ENCODE data around the gene HOXA3.
A peak's percentile ranks its signal among the peaks of the same experiment; 100 is the strongest.

Gene HOXA3

DNA sequence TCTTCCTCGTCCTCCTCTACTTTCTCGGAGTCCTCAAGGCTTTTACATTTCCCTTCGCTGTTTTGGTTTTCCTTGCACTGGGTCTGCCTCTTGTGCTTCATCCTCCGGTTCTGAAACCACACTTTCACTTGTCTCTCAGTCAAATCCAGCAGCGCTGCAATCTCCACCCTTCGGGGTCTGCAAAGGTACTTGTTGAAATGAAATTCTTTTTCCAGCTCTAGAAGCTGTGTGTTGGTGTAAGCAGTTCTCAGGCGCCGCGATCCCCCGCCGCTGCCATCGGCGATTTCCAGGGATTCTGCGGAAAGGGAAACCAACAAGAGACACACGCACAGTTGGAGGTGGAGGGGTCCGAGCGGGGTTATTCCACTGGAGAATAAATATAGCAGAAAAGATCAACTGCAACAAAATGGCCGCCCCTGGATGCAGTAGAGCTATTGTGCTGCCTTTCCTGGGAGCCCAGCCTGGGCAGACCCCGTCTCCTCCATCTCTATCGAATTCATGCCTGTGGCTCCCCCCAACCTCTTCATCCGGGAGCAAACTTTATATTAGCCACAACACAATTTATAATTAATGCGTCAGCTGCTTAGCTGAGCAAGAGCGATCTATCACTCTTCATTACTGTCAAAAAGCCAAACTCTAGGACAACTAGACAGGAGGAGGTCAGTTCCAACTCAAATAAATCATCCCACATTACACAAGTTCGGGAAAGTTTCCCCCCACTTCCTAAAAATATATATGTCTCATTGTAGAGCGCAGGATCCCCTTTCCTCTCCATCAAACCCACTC is 51.0 kb downstream of the HOXA3 start:
- Mint-ChIP-seq H3K27ac (no peak overlapping the region), H3K4me3 (no peak overlapping the region), H3K9me3 (ENCODE audit: low read depth) (no peaks in the 10 kb centered on the region), H3K36me3 (peaks cover 3% of the 10 kb centered on the region), H3K4me1 (ENCODE audit: low read depth) (peaks cover 29% of the 10 kb centered on the region), H3K27me3 (peaks cover 56% of the 10 kb centered on the region)

DNA sequence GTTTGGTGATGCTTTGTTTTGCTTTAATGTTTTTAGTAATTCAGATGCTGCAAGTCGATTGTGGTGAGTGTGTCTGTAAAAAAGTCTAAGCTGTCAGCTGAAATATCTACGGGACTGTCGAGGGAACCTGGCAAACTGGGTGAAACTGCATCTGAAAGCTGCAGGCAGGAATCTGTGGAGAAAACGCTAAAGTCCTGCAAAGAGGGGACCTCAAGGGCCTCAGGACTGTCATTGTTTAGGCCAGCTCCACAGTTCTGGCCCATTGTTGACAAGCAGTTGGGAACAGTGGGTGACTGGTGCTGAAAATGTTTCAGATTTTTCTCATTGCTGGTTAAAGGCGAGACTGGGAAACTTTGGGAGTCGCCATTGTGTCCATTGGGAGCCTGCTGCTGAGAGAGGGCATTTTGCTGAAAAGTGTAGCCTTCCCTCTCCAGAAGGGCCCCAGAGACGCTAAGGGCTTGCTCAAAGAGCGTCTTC is 51.7 kb downstream of the HOXA3 start:
- Mint-ChIP-seq H3K27me3 (peaks cover 53% of the 10 kb centered on the region), H3K9me3 (ENCODE audit: low read depth) (no peaks in the 10 kb centered on the region), H3K4me1 (ENCODE audit: low read depth) (peaks cover 30% of the 10 kb centered on the region), H3K4me3 (no peak overlapping the region), H3K36me3 (peaks cover 3% of the 10 kb centered on the region), H3K27ac (no peak overlapping the region)

- peaks cover 3% of the 10 kb centered on the region for H3K36me3 Mint-ChIP-seq
- H3K27me3 Mint-ChIP-seq, result peaks cover 55% of the 10 kb centered on the region
- no peaks in the 10 kb centered on the region for H3K9me3 Mint-ChIP-seq (ENCODE audit: low read depth)
- no peak overlapping the region for H3K27ac Mint-ChIP-seq
- no peak overlapping the region for H3K4me3 Mint-ChIP-seq
- H3K4me1 Mint-ChIP-seq (ENCODE audit: low read depth), result peaks cover 35% of the 10 kb centered on the region
These were observed 52.7 kb downstream of the HOXA3 start for GRCh38 chr7:27099453-27100370.

- Mint-ChIP-seq H3K4me3 (no peak overlapping the region), H3K9me3 (ENCODE audit: low read depth) (no peaks in the 10 kb centered on the region), H3K4me1 (ENCODE audit: low read depth) (peaks cover 33% of the 10 kb centered on the region), H3K27me3 (peaks cover 55% of the 10 kb centered on the region), H3K27ac (no peak overlapping the region), H3K36me3 (peaks cover 3% of the 10 kb centered on the region)
These were observed 53.6 kb downstream of the HOXA3 start for GRCh38 chr7:27098578-27099451.

- H3K27me3 Mint-ChIP-seq, result peaks cover 53% of the 10 kb centered on the region
- no peaks in the 10 kb centered on the region for H3K9me3 Mint-ChIP-seq (ENCODE audit: low read depth)
- H3K4me3 Mint-ChIP-seq, result peak overlapping the region; percentile 88
- no peak overlapping the region for H3K27ac Mint-ChIP-seq
- peaks cover 3% of the 10 kb centered on the region for H3K36me3 Mint-ChIP-seq
- H3K4me1 Mint-ChIP-seq (ENCODE audit: low read depth), result peaks cover 29% of the 10 kb centered on the region
These were observed 54.5 kb downstream of the HOXA3 start for GRCh38 chr7:27097686-27098577.

GRCh38 chr7:27096768-27097514 is 55.4 kb downstream of the HOXA3 start:
- no peak overlapping the region for H3K27ac Mint-ChIP-seq
- H3K36me3 Mint-ChIP-seq, result peaks cover 3% of the 10 kb centered on the region
- H3K27me3 Mint-ChIP-seq, result peaks cover 51% of the 10 kb centered on the region
- peaks cover 21% of the 10 kb centered on the region for H3K4me1 Mint-ChIP-seq (ENCODE audit: low read depth)
- H3K4me3 Mint-ChIP-seq, result peak overlapping the region; percentile 88
- no peaks in the 10 kb centered on the region for H3K9me3 Mint-ChIP-seq (ENCODE audit: low read depth)

DNA sequence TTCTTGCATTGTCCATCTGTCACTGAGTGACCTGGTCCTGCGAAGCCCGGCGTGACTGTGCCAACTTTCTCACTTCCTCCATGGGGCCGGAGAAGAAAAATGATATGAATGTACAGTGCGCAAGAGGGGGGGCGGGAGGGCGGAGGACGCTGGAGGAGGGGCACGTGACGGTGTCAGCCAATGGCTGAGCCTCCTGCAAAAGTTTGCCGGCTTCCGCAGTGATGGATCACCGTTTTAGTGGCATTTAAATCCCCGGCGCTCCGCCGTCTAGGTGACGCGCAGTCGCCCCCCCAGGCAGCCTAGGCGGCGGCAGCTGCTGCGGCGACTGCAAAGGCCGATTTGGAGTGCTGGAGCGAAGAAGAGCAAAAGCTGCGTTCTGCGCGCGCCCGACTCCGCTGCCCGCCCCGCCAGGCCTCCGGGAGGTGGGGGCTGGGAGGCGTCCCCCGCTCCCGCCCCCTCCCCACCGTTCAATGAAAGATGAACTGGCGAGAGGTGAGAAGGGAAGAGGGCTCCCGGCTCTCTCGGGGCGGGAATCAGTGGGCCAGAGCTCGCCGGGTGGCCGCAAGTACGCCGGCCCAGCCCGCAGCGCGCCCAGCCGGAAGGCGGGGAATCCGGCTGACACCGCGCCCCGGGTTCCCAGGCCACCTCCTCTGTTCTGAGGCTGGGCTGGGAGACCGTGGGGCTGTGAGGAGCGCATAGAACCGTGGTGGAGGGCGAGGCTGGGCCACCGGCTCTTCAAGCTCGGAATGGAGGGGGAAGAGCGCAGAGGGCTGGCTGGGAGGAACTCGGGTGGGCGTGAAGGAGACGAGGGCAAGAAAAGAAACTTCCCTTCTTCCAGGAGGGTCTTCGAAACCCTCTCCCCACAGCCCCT is 56.3 kb downstream of the HOXA3 start, which contains the start of gene HOXA1:
TSS of gene HOXA1 (minus strand) at position 104 of the 871 bp plus-strand sequence. CDS start at position 16, 88 bp downstream.
- Mint-ChIP-seq H3K9me3 (ENCODE audit: low read depth) (no peaks in the 10 kb centered on the region), H3K36me3 (peaks cover 3% of the 10 kb centered on the region), H3K27me3 (peaks cover 50% of the 10 kb centered on the region), H3K27ac (peak within 1 kb of the TSS; percentile 12), H3K4me1 (ENCODE audit: low read depth) (peaks cover 21% of the 10 kb centered on the region), H3K4me3 (peak within 1 kb of the TSS; percentile 88)

- H3K4me3 Mint-ChIP-seq, result peak overlapping the region; percentile 88
- peak overlapping the region; percentile 12 for H3K27ac Mint-ChIP-seq
- peaks cover 21% of the 10 kb centered on the region for H3K4me1 Mint-ChIP-seq (ENCODE audit: low read depth)
- H3K9me3 Mint-ChIP-seq (ENCODE audit: low read depth), result no peaks in the 10 kb centered on the region
- peaks cover under 1% of the 10 kb centered on the region for H3K36me3 Mint-ChIP-seq
- H3K27me3 Mint-ChIP-seq, result peaks cover 49% of the 10 kb centered on the region
These were observed 57.1 kb downstream of the HOXA3 start for GRCh38 chr7:27095050-27095896.

- no peaks in the 10 kb centered on the region for H3K9me3 Mint-ChIP-seq (ENCODE audit: low read depth)
- no peaks in the 10 kb centered on the region for H3K36me3 Mint-ChIP-seq
- H3K4me1 Mint-ChIP-seq (ENCODE audit: low read depth), result peaks cover 21% of the 10 kb centered on the region
- no peak overlapping the region for H3K27ac Mint-ChIP-seq
- peak overlapping the region; percentile 88 for H3K4me3 Mint-ChIP-seq
- H3K27me3 Mint-ChIP-seq, result peaks cover 49% of the 10 kb centered on the region
These were observed 57.9 kb downstream of the HOXA3 start for GRCh38 chr7:27094304-27095049.

DNA sequence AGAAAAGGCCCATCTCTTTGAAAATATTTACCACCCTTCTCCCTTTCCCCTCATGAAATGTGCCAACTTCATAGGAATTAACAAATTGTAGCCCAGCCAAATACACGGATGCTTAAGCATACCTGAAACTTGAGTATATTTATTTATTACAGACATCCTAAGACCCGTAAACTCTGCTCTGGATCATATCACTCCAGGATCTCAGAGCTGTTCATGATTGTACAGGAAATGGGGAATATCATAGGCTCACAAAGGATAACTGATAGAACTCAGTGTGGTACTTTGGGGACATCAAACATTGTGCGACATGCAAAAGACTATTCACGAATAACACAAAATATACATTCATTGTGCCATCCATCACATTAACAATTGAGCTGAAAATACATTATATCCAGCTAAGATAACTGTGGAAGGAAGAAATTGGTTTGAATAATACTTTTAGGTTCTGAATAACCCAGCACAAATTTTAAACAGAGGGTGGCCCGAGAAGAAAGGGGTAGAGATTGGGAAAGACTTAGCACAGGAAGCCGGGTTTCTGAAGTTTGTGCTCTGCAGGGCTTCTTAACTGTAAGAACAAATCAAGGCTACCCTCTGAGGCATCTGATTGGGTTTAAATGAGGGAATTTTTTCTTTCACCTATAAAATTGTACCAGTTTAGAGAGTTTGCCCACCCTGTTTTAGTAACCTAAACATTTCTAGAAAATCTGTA is 59.0 kb downstream of the HOXA3 start:
- no peak overlapping the region for H3K27ac Mint-ChIP-seq
- H3K27me3 Mint-ChIP-seq, result peaks cover 53% of the 10 kb centered on the region
- peaks cover 15% of the 10 kb centered on the region for H3K4me1 Mint-ChIP-seq (ENCODE audit: low read depth)
- H3K36me3 Mint-ChIP-seq, result no peaks in the 10 kb centered on the region
- no peaks in the 10 kb centered on the region for H3K9me3 Mint-ChIP-seq (ENCODE audit: low read depth)
- H3K4me3 Mint-ChIP-seq, result no peak overlapping the region

- Mint-ChIP-seq H3K27me3 (peaks cover 52% of the 10 kb centered on the region), H3K27ac (no peak overlapping the region), H3K4me3 (no peak overlapping the region), H3K36me3 (no peaks in the 10 kb centered on the region), H3K4me1 (ENCODE audit: low read depth) (peaks cover 14% of the 10 kb centered on the region), H3K9me3 (ENCODE audit: low read depth) (no peaks in the 10 kb centered on the region)
These were observed 59.6 kb downstream of the HOXA3 start for GRCh38 chr7:27092819-27093110.

Measured in activated naive CD8-positive, alpha-beta T cell (primary cell).